ENCODE results near the gene SH2D6.

The SH2D6 gene

GRCh38 chr2:85425588-85425987 is 7.1 kb downstream of the SH2D6 start:
- Mint-ChIP-seq H3K27ac (no peak overlapping the region), H3K9me3 (no peaks in the 10 kb centered on the region), H3K4me3 (no peak overlapping the region), H3K4me1 (ENCODE audit: low read depth) (peaks cover 13% of the 10 kb centered on the region), H3K27me3 (no peaks in the 10 kb centered on the region), H3K36me3 (ENCODE audit: low read depth) (no peaks in the 10 kb centered on the region)
- no peak for DNase-seq

DNA sequence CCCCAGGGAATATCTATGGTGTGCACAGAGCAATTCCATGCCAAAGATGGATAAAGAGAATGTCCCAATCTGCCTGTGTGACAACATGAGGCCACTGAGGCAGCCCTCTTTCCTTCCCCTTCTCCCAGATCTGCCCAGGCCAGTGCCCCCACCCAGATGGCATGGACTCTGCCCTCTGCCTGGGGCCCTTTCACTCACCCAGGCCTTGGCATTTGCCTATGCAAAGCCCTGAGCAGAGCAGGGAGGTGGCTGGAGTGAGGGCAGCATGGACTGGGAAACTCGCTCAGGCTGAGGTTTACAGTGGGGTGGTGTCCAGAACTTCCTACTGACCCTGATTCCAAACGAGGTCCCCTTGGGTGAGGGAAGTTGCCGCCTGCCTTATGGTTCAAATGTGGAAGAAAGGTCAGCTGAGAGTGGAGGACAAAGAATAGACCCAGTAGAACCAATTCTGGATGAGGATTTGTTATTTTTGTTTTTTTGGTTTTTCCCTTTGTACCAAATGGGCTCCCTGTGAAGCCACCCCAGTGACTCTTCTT is 8.9 kb downstream of the SH2D6 start:
- DNase-seq, result no peak
- Mint-ChIP-seq H3K9me3 (no peaks in the 10 kb centered on the region), H3K4me1 (ENCODE audit: low read depth) (peaks cover 8% of the 10 kb centered on the region), H3K27ac (no peak overlapping the region), H3K4me3 (no peak overlapping the region), H3K27me3 (no peaks in the 10 kb centered on the region), H3K36me3 (ENCODE audit: low read depth) (no peaks in the 10 kb centered on the region)

GRCh38 chr2:85428343-85428881 is 9.9 kb downstream of the SH2D6 start:
- no peak overlapping the region for H3K4me3 Mint-ChIP-seq
- no peaks in the 10 kb centered on the region for H3K9me3 Mint-ChIP-seq
- no peak for DNase-seq
- H3K27ac Mint-ChIP-seq, result no peak overlapping the region
- peaks cover 8% of the 10 kb centered on the region for H3K4me1 Mint-ChIP-seq (ENCODE audit: low read depth)
- no peaks in the 10 kb centered on the region for H3K36me3 Mint-ChIP-seq (ENCODE audit: low read depth)
- no peaks in the 10 kb centered on the region for H3K27me3 Mint-ChIP-seq

DNA sequence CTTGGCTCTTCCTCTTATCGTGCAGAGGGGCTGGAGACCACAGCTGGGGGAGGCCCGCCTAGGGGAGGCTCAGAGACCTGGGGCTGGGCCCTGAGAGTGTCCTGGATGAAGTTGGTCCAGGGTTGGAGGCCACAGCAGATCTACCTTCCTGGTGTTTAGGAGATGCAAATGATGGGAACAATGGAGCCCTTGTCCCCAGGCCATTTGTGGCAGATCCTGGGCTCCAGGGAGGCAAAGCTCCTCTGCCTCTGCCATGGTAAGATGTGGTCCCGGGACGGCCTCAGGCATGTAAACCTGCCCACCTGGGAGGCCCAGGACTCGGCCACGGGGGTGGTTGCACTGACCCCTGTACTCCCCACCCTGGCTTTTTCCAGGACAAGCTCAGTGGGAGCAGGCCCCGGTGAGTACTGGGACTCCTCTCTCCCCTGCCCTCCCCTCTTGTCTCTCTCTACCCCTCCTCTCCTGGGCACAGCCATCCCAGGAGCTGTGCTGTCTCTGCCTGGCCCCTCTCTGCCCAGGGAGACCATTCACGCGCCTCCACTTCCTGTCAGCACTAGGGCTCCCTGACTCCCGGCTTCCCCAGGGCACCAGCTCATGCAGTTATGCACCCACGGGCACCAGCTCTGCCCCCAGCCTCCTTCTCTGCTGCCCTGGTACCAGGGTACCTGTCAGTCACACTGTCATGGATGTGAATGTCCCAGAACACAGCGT is 10.9 kb downstream of the SH2D6 start:
- Mint-ChIP-seq H3K27ac (peak overlapping the region; percentile 52), H3K27me3 (no peaks in the 10 kb centered on the region), H3K4me1 (ENCODE audit: low read depth) (peaks cover 8% of the 10 kb centered on the region), H3K4me3 (no peak overlapping the region), H3K36me3 (ENCODE audit: low read depth) (no peaks in the 10 kb centered on the region), H3K9me3 (no peaks in the 10 kb centered on the region)
- DNase-seq, result no peak

- no peak for DNase-seq
- Mint-ChIP-seq H3K27ac (peak overlapping the region; percentile 52), H3K4me1 (ENCODE audit: low read depth) (peaks cover 8% of the 10 kb centered on the region), H3K36me3 (ENCODE audit: low read depth) (no peaks in the 10 kb centered on the region), H3K4me3 (no peak overlapping the region), H3K27me3 (no peaks in the 10 kb centered on the region), H3K9me3 (no peaks in the 10 kb centered on the region)
Measured at GRCh38 chr2:85429924-85430289, 11.4 kb downstream of the SH2D6 start.

DNA sequence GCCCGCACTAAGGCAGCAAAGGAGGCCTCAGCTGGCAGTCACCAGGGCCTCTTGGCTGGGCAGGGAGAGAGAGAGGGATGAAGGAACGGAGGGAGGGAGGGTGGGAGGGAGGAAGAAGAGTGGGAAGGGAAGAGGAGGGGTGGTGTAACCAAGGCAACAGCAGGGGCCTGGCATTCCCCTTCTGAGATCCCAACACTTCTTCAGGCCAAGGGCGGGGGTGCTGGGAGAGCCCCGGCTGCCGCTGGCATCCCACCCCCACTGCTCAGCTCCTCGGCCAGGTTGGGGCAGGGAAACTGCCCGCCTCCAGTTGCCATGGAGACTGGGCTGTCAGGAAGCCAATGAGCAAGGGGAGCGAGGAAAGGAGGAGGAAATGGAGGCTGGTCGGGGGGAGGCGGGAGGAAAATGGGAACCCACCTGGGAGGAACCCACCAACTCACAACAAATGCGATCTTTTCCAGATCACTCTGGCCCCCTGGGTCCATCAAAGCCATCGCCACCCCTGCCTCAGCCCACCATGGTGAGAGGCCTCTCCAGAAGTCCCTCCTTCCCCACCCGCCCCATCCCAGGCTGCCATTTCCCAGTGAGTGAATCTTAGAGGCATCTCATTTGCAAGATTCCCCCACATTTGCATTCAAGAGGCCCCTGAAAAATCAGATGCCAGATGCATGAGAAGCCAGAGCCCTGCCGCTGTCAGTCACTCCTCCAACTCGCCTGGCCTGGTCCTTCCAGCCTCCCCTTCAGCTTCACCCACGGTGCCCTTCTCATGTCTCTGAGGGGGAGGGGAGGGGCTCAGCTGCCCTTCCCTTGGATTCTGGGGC is 12.4 kb downstream of the SH2D6 start:
- Mint-ChIP-seq H3K27me3 (no peaks in the 10 kb centered on the region), H3K4me1 (ENCODE audit: low read depth) (peaks cover 8% of the 10 kb centered on the region), H3K4me3 (no peak overlapping the region), H3K27ac (no peak overlapping the region), H3K9me3 (no peaks in the 10 kb centered on the region), H3K36me3 (ENCODE audit: low read depth) (no peaks in the 10 kb centered on the region)
- no peak for DNase-seq

DNA sequence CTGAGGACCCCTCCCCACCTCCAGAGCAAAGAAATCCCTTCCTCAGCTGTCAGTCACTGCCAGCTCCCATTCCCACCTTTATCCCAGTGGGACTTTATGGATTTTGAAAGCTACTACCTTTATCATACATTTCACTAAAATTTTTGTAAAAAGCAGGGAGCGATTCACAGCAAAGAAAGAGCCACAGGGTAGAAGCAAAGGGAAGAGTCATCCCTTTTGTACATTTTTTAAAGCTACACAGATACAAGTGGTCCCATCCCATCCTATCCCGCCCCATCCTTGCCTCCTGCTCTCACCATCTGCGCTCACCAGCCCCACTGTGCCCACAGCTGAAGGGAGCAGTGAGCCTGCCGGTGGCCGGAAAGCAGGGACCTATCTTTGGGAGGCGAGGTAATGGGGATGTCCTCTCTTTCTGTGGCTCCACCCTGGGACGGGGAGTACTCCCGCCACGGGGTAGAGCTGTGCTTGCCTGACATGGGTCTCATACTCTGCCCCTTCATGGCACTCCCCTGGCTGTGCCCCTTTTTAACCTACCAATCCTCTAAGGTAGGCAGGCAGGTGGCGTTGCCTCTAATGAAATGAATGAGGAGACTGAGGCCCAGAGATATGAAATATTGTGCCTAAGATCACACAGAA is 13.2 kb downstream of the SH2D6 start:
- DNase-seq, result no peak
- no peaks in the 10 kb centered on the region for H3K36me3 Mint-ChIP-seq (ENCODE audit: low read depth)
- H3K27me3 Mint-ChIP-seq, result no peaks in the 10 kb centered on the region
- H3K4me1 Mint-ChIP-seq (ENCODE audit: low read depth), result peaks cover 8% of the 10 kb centered on the region
- H3K4me3 Mint-ChIP-seq, result no peak overlapping the region
- H3K9me3 Mint-ChIP-seq, result no peaks in the 10 kb centered on the region
- no peak overlapping the region for H3K27ac Mint-ChIP-seq

DNA sequence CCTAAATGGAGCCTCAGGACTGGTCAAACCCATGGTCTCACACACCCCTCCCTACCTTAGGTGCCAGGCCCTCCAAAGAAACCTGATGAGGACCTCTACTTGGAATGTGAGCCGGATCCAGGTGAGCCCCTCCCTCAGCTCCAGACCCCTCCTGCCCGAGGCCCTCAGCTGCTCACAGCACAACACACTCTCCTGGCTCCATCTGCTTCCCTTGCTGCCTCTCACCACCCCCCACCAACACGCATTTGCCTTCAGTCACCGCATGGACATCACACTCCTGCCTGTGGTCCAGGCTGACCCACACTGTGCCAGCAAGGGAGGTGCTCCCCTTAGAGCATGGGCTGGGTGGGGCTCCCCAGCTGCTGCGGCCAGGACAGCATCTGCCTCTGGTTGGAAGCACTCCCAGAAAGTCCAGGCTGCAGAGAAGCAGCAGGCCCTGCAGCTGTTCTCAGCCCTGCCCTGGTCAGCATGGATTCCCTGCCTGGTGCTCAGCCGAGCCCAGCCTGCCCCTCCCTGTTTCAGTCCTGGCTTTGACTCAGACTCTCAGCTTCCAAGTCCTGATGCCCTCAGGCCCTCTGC is 15.1 kb downstream of the SH2D6 start:
- Mint-ChIP-seq H3K36me3 (ENCODE audit: low read depth) (no peaks in the 10 kb centered on the region), H3K4me1 (ENCODE audit: low read depth) (peaks cover 17% of the 10 kb centered on the region), H3K27ac (no peak overlapping the region), H3K4me3 (no peak overlapping the region), H3K9me3 (no peaks in the 10 kb centered on the region), H3K27me3 (no peaks in the 10 kb centered on the region)
- no peak for DNase-seq

GRCh38 chr2:85434696-85435095 is 16.2 kb downstream of the SH2D6 start:
- no peaks in the 10 kb centered on the region for H3K9me3 Mint-ChIP-seq
- no peak for DNase-seq
- H3K4me1 Mint-ChIP-seq (ENCODE audit: low read depth), result peaks cover 24% of the 10 kb centered on the region
- H3K4me3 Mint-ChIP-seq, result no peak overlapping the region
- H3K36me3 Mint-ChIP-seq (ENCODE audit: low read depth), result no peaks in the 10 kb centered on the region
- H3K27ac Mint-ChIP-seq, result no peak overlapping the region
- H3K27me3 Mint-ChIP-seq, result no peaks in the 10 kb centered on the region

DNA sequence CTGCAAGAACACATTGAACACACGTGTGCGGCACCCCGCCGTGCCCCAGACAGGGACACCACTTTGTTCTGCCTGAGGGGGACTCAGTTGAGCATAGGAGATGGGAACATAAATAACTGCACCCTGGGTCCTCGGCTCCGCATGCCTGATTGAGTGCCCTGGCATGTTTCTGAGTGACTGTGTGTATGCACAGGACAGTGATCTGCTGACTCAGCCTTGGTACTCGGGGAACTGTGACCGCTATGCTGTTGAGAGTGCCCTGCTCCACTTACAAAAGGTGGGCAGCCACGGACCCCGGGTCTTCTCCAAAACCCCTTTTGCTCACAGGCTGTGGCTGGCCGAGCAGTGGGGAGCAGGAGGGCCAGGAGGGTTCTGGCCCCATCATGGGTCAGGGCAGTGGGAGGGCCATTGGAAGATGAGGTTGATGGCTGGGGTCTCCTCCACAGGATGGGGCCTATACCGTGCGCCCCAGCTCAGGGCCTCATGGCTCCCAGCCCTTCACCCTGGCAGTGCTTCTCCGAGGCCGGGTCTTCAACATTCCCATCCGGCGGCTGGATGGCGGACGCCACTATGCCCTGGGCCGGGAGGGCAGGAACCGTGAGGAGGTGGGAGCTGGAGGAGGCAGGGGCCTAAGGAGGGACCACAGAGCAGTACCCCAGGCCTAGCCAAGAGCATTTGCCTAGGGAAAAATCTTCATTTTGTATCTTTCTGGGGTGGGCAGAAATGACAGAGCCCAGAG is 16.9 kb downstream of the SH2D6 start:
- no peaks in the 10 kb centered on the region for H3K27me3 Mint-ChIP-seq

GRCh38 chr2:85435981-85436835 is 17.7 kb downstream of the SH2D6 start:
- H3K27ac Mint-ChIP-seq, result no peak overlapping the region
- no peaks in the 10 kb centered on the region for H3K9me3 Mint-ChIP-seq
- H3K4me3 Mint-ChIP-seq, result no peak overlapping the region
- no peak for DNase-seq
- H3K4me1 Mint-ChIP-seq (ENCODE audit: low read depth), result peaks cover 34% of the 10 kb centered on the region
- no peaks in the 10 kb centered on the region for H3K27me3 Mint-ChIP-seq
- H3K36me3 Mint-ChIP-seq (ENCODE audit: low read depth), result no peaks in the 10 kb centered on the region

More for the DNA sequence above, 16.9 kb downstream of the SH2D6 start:
- Mint-ChIP-seq H3K9me3 (no peaks in the 10 kb centered on the region), H3K27ac (no peak overlapping the region), H3K36me3 (ENCODE audit: low read depth) (no peaks in the 10 kb centered on the region), H3K4me1 (ENCODE audit: low read depth) (peaks cover 29% of the 10 kb centered on the region), H3K4me3 (no peak overlapping the region)
- no peak for DNase-seq

GRCh38 chr2:85436836-85437487 is 18.4 kb downstream of the SH2D6 start:
- H3K4me3 Mint-ChIP-seq, result peak overlapping the region; percentile 60
- DNase-seq, result peak; percentile 44
- H3K4me1 Mint-ChIP-seq (ENCODE audit: low read depth), result peaks cover 34% of the 10 kb centered on the region
- H3K9me3 Mint-ChIP-seq, result no peaks in the 10 kb centered on the region
- no peaks in the 10 kb centered on the region for H3K36me3 Mint-ChIP-seq (ENCODE audit: low read depth)
- H3K27ac Mint-ChIP-seq, result peak overlapping the region; percentile 92
- no peaks in the 10 kb centered on the region for H3K27me3 Mint-ChIP-seq

All from activated T-cell treated with anti-CD3 and anti-CD28 coated beads, Interleukin-2, amount 50 U/mL, for 24 hours (primary cell).